Natural killer cell (primary cell): ENCODE results near the gene BRD4. TPM values are rescaled to one million over a fixed set of nuclear protein-coding genes. Genes with fewer than 3 reads are reported as not detected.
A peak's percentile ranks its signal among the peaks of the same experiment; 100 is the strongest.

Experiments
- ATAC-seq, 3 donors: fragments of 150-1000 bp in 2 of 3; fragments of 200-7000 bp in 1 of 3; cut with Tn5 transposase; 1 replicate in 1 of 3; 2 replicates in 2 of 3; pipeline ENCODE4 v1.10.0; 2021; ENCODE audit warnings: mild to moderate bottlenecking in 2 of 3, moderate library complexity in 2 of 3
- DNase-seq, 2 donors: peaks; one replicate each; pipeline versions ENCODE4 v3.0.0 to v3.0.0-alpha.2; 2013 to 2021; ENCODE audit warnings: mixed read lengths in 1 of 2
- H3K27ac ChIP-seq: one replicate; pipeline ENCODE4 v1.5.1; 2013; ENCODE audit warnings: mild to moderate bottlenecking, low read length
- H3K27me3 ChIP-seq: one replicate; pipeline ENCODE4 v1.6.1; 2013; ENCODE audit warnings: low read length; ENCODE audit not compliant: control insufficient read depth, insufficient read depth
- H3K36me3 ChIP-seq: one replicate; pipeline ENCODE4 v1.6.1; 2013; ENCODE audit warnings: low read length; ENCODE audit not compliant: control insufficient read depth, insufficient read depth
- H3K4me1 ChIP-seq: one replicate; pipeline ENCODE4 v1.6.1; 2013; ENCODE audit warnings: low read length; ENCODE audit not compliant: control insufficient read depth, insufficient read depth
- H3K4me3 ChIP-seq: one replicate; pipeline ENCODE4 v1.5.1; 2013; ENCODE audit warnings: low read length
- H3K9me3 ChIP-seq: one replicate; pipeline ENCODE4 v1.6.1; 2013; ENCODE audit warnings: low read length; ENCODE audit not compliant: control insufficient read depth, insufficient read depth
- H3K27ac Mint-ChIP-seq, 2 donors: one replicate each; pipeline ENCODE4 v1.8.0; 2022; ENCODE audit warnings: mild to moderate bottlenecking in 2 of 2, mixed read lengths in 2 of 2, moderate library complexity in 1 of 2
- H3K27me3 Mint-ChIP-seq, 2 donors: one replicate each; pipeline ENCODE4 v1.8.0; 2022; ENCODE audit warnings: low read depth in 2 of 2, mixed read lengths in 2 of 2
- H3K36me3 Mint-ChIP-seq: one replicate; pipeline ENCODE4 v1.8.0; 2022; ENCODE audit warnings: mixed read lengths
- H3K4me1 Mint-ChIP-seq, 2 donors: one replicate each; pipeline ENCODE4 v1.8.0; 2022; ENCODE audit warnings: mixed read lengths in 2 of 2
- H3K4me3 Mint-ChIP-seq: one replicate; pipeline ENCODE4 v1.8.0; 2022; ENCODE audit warnings: mild to moderate bottlenecking, moderate library complexity, mixed read lengths
- H3K9me3 Mint-ChIP-seq, 2 donors: one replicate each; pipeline ENCODE4 v1.8.0; 2022; ENCODE audit warnings: mixed read lengths in 2 of 2
- CTCF ChIP-seq: fragments of 200-600 bp; IDR thresholded peaks from one replicate; pipeline ENCODE4 v1.8.0; 2022; ENCODE audit warnings: antibody characterized with exemption
- WGBS: methylation state at CpG from one replicate; pipeline ENCODE4 v1.1.7; 2013; ENCODE audit warnings: missing lambda C conversion rate; ENCODE audit not compliant: insufficient coverage; 5-methylcytosine and 5-hydroxymethylcytosine counted together
- intact Hi-C: fragments of 100-400 bp; cut with micrococcal nuclease; formaldehyde crosslinking; loops from one replicate; pipeline ENCODE4 v1.14.2; 2022
- total RNA-seq, 4 donors: library from RNA; stranded (reverse); fragments of 120-200 nt in 1 of 4; gene quantifications; one replicate each; pipeline versions ENCODE4 v1.2.3 to v1.2.4, GENCODE V29; 2013 to 2022

BRD4 gene
- total RNA-seq, 3 donors from 2014 or later (not counting 1 experiment from before 2014, with no cell fraction given): 91.9 to 116 (median 98.3) TPM

GRCh38 chr19:15246198-15246481, 86.2 kb downstream of the BRD4 start:
- Histone ChIP-seq H3K4me1 (no peaks in the 10 kb centered on the region), H3K9me3 (no peaks in the 10 kb centered on the region), H3K36me3 (peaks cover 64% of the 10 kb centered on the region), H3K27me3 (no peaks in the 10 kb centered on the region), H3K4me3 (no peak overlapping the region), H3K27ac (no peak overlapping the region)
- Mint-ChIP-seq H3K4me3 (no peak overlapping the region), H3K4me1 (peaks cover 6 to 24% of the 10 kb centered on the region in 2 donors), H3K27ac (peak overlapping the region in 1 of 2 donors; percentile 28), H3K27me3 (no peaks in the 10 kb centered on the region), H3K9me3 (no peaks in the 10 kb centered on the region), H3K36me3 (no peaks in the 10 kb centered on the region)
- ATAC-seq (no peak), DNase-seq (no peak)
- intact Hi-C loops: no loop called here
- no peak for TF ChIP-seq CTCF
- 96% methylated on average over 5 of the region's 5 CpGs for WGBS

- no peak for TF ChIP-seq CTCF
- intact Hi-C loops: no loop called here
- no peaks in the 10 kb centered on the region for H3K27me3 Mint-ChIP-seq
- DNase-seq: no peak
- peak overlapping the region in 1 of 2 donors; percentile 28 for H3K27ac Mint-ChIP-seq
- H3K4me3 Mint-ChIP-seq: no peak overlapping the region
- H3K4me3 ChIP-seq: no peak overlapping the region
- H3K9me3 ChIP-seq: no peaks in the 10 kb centered on the region
- H3K9me3 Mint-ChIP-seq: no peaks in the 10 kb centered on the region
- H3K4me1 Mint-ChIP-seq: peaks cover 6 to 24% of the 10 kb centered on the region in 2 donors
- 94% methylated on average over 20 of the region's 20 CpGs for WGBS
- H3K36me3 ChIP-seq: peaks cover 68% of the 10 kb centered on the region
- H3K36me3 Mint-ChIP-seq: no peaks in the 10 kb centered on the region
- no peaks in the 10 kb centered on the region for H3K27me3 ChIP-seq
- ATAC-seq: no peak
- no peak overlapping the region for H3K27ac ChIP-seq
- no peaks in the 10 kb centered on the region for H3K4me1 ChIP-seq
These were observed 86.8 kb downstream of the BRD4 start for GRCh38 chr19:15245370-15246197.

DNA sequence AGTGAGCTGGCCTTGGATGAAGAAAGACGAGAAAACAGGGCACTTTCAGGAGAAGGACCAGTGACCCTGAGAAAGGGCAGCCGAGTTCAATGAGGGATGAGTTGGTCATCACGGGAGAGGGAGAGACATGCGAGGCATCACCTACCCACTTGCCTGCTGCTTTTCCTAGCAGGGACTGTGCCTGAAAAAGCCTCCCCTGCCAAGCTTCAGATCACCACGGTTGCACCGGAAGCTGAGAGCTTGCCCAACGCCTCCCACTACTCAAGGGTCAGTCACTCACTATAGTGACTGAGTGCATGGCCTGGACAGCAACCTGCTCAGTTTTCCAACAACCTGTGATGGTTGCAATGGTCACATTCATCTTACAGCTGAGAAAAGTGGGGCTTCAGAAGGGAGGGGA, 87.5 kb downstream of the BRD4 start:
- no peak overlapping the region for H3K27ac Mint-ChIP-seq
- WGBS: 95% methylated on average over 7 of the region's 7 CpGs
- DNase-seq (no peak), ATAC-seq (no peak)
- H3K36me3 Mint-ChIP-seq: no peaks in the 10 kb centered on the region
- Histone ChIP-seq H3K9me3 (no peaks in the 10 kb centered on the region), H3K4me3 (no peak overlapping the region), H3K36me3 (peaks cover 71% of the 10 kb centered on the region), H3K27me3 (no peaks in the 10 kb centered on the region), H3K27ac (no peak overlapping the region), H3K4me1 (no peaks in the 10 kb centered on the region)
- no peaks in the 10 kb centered on the region for H3K27me3 Mint-ChIP-seq
- no peaks in the 10 kb centered on the region for H3K9me3 Mint-ChIP-seq
- peaks cover 6 to 24% of the 10 kb centered on the region in 2 donors for H3K4me1 Mint-ChIP-seq
- H3K4me3 Mint-ChIP-seq: no peak overlapping the region
- TF ChIP-seq CTCF: no peak
- intact Hi-C loops: no loop called here
